Measurements from ENCODE around the gene SCRN2. TPM values are rescaled to one million over a fixed set of nuclear protein-coding genes. Genes with fewer than 3 reads are reported as not detected.

Gene SCRN2
- total and polyA plus RNA-seq, 2 of the 8 experiments (the other 6 are each of a cell fraction or from before 2014, with no cell fraction given) = 24.4 to 42.3 TPM

- TF ChIP-seq, protein P1, sequence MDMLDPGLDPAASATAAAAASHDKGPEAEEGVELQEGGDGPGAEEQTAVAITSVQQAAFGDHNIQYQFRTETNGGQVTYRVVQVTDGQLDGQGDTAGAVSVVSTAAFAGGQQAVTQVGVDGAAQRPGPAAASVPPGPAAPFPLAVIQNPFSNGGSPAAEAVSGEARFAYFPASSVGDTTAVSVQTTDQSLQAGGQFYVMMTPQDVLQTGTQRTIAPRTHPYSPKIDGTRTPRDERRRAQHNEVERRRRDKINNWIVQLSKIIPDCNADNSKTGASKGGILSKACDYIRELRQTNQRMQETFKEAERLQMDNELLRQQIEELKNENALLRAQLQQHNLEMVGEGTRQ (IDR thresholded peaks at IDR 0.05; ENCODE audit: low read length) = no peak
- no peak for TF ChIP-seq EP300 (IDR thresholded peaks at IDR 0.05; ENCODE audit: borderline replicate concordance in 1 of 2, low read depth in 2 of 2, low read length in 2 of 2)
- no peak for TF ChIP-seq POLR2AphosphoS5 (IDR thresholded peaks at IDR 0.05; ENCODE audit: low read depth, low read length)
- no peak for TF ChIP-seq CHD1 (IDR thresholded peaks at IDR 0.05; ENCODE audit: low read depth, low read length)
These were observed 43.3 kb upstream of the SCRN2 start (continued) for GRCh38 chr17:47884427-47884740.

Data from H1 (cell line).